ENCODE measurements around the gene ADSS1.

GRCh38 chr14:104702673-104703072 lies 21.4 kb upstream of the ADSS1 start:
- TF ChIP-seq CTCF (IDR thresholded peaks at IDR 0.05) = no peak
- TF ChIP-seq POLR2A (IDR thresholded peaks at IDR 0.05) = no peak
- no peak for TF ChIP-seq POLR2AphosphoS5 (IDR thresholded peaks at IDR 0.05; ENCODE audit: insufficient read depth in 1 of 2, low read depth in 1 of 2)

Measured in vagina (tissue), 2 donors.